Erythroblast (primary cell): ENCODE results near the gene PML.

Source experiments
- GATA1 ChIP-seq: IDR thresholded peaks from 2 replicates; pipeline ENCODE4 v1.6.1; 2011; ENCODE audit warnings: low read depth, mild to moderate bottlenecking, control low read depth, low read length, moderate library complexity
- POLR2A ChIP-seq: IDR thresholded peaks from 2 replicates; pipeline ENCODE4 v1.6.1; 2011; ENCODE audit warnings: mild to moderate bottlenecking, low read length

DNA sequence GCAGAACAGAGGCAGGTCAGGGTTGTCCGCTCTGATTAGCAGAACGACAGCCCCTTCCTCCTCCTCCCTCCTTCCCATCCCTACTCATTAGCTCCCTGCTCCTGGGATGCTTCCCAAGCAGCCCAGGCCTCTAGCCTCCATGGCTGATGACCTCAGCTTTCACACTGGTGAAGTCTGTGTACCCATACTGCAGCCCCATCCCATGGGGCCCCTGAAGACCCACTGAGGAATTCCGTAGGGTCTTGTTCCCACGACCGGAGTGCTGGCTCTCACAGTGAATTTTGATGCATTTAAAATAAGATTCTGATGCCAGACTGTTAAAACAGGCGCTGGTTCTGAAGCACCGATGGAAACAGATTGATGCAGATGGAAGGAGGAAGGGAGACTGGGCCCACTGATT is 51.8 kb downstream of the PML start:
- TF ChIP-seq POLR2A (no peak), GATA1 (no peak)
